ENCODE data around the gene SETD4.

SETD4 gene

GRCh38 chr21:36010801-36011200 is 49.5 kb downstream of the SETD4 start:
- no peak for DNase-seq (ENCODE audit: low read depth in 2 of 2, low spot score in 1 of 2)

- no peak for DNase-seq (ENCODE audit: low read depth in 2 of 2, low spot score in 1 of 2)
These were observed 51.8 kb downstream of the SETD4 start for GRCh38 chr21:36008505-36008904.

- no peak for DNase-seq (ENCODE audit: low read depth in 2 of 2, low spot score in 1 of 2)
These were observed 54.4 kb downstream of the SETD4 start for GRCh38 chr21:36005879-36006400.

- DNase-seq (ENCODE audit: low read depth in 2 of 2, low spot score in 1 of 2): no peak
These were observed 55.3 kb downstream of the SETD4 start for GRCh38 chr21:36005018-36005417.

GRCh38 chr21:36004441-36004840 is 55.9 kb downstream of the SETD4 start:
- no peak for DNase-seq (ENCODE audit: low read depth in 2 of 2, low spot score in 1 of 2)

GRCh38 chr21:36003776-36004175 is 56.5 kb downstream of the SETD4 start:
- no peak for DNase-seq (ENCODE audit: low read depth in 2 of 2, low spot score in 1 of 2)

GRCh38 chr21:35996217-35996616 is 64.1 kb downstream of the SETD4 start:
- no peak for DNase-seq (ENCODE audit: low read depth in 2 of 2, low spot score in 1 of 2)

GRCh38 chr21:35995522-35996088 is 64.7 kb downstream of the SETD4 start:
- DNase-seq (ENCODE audit: low read depth in 2 of 2, low spot score in 1 of 2): no peak

GRCh38 chr21:35994613-35995012 is 65.7 kb downstream of the SETD4 start:
- no peak for DNase-seq (ENCODE audit: low read depth in 2 of 2, low spot score in 1 of 2)

- no peak for DNase-seq (ENCODE audit: low read depth in 2 of 2, low spot score in 1 of 2)
These were observed 66.3 kb downstream of the SETD4 start for GRCh38 chr21:35993875-35994490.

- DNase-seq (ENCODE audit: low read depth in 2 of 2, low spot score in 1 of 2): no peak
These were observed 69.2 kb downstream of the SETD4 start for GRCh38 chr21:35991131-35991530.

- no peak for DNase-seq (ENCODE audit: low read depth in 2 of 2, low spot score in 1 of 2)
These were observed 69.7 kb downstream of the SETD4 start for GRCh38 chr21:35990609-35991008.

- no peak for DNase-seq (ENCODE audit: low read depth in 2 of 2, low spot score in 1 of 2)
These were observed 71.1 kb downstream of the SETD4 start for GRCh38 chr21:35989138-35989735.

GRCh38 chr21:35988416-35989137 is 71.7 kb downstream of the SETD4 start:
- no peak for DNase-seq (ENCODE audit: low read depth in 2 of 2, low spot score in 1 of 2)

GRCh38 chr21:35987475-35987874 is 72.9 kb downstream of the SETD4 start:
- no peak for DNase-seq (ENCODE audit: low read depth in 2 of 2, low spot score in 1 of 2)

GRCh38 chr21:35984654-35985361 is 75.5 kb downstream of the SETD4 start:
- DNase-seq (ENCODE audit: low read depth in 2 of 2, low spot score in 1 of 2): no peak

Data from stimulated activated CD8-positive, alpha-beta memory T cell treated with anti-CD3 and anti-CD28 coated beads, Interleukin-4, amount 100 ng/mL, for 4 hours (primary cell).